ENCODE data around the gene EPHA8.

Gene EPHA8

DNA sequence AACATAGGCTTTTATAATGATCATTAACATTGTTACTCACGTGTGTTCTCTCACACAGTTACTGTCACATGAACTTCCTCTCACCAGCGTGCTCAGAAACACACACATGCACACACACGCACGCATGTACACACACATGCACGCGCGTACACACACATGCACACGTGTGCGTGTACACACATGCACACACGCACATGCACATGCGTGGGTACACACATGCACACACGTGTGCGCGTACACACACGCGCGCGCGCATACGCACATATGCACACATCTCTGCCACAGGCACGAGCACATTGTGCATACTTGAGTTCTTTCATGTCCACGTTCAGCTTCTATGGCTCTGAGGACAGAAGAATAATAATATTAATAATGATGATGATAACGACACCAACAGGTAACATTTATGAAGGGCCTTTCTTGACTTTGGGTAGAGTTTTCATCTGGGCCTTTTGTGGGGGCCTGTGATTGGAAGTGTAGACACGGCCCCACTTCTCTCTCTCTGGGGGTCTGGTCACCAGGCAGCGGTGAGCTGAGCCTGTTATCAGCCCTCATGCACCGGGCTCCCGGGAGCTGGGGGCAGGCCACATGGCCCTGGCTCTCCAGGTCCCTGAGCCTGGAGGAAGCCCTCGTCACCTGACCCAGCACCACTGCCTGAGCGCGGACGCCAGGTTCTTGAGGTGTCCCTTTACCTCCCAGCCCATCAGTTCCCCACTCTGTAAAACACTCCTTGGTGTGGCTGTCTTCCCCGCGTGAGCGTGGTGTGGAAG lies 7.0 kb downstream of the EPHA8 start:
- Histone ChIP-seq H3K4me2 (ENCODE audit: low read length, poor library complexity, severe bottlenecking) (no peak overlapping the region), H3K27ac (ENCODE audit: low read length, poor library complexity, severe bottlenecking) (no peak overlapping the region), H3K79me1 (replicated peaks; ENCODE audit: low read length, poor library complexity, severe bottlenecking) (no peaks in the 10 kb centered on the region), H3K14ac (ENCODE audit: low read length in 2 of 2) (no peak overlapping the region), H3K9me3 (ENCODE audit: control insufficient read depth, low read length) (no peaks in the 10 kb centered on the region), H4K91ac (ENCODE audit: low read length) (peak overlapping the region; percentile 43), H3K4ac (ENCODE audit: low read depth in 1 of 2, low read length in 2 of 2) (no peak overlapping the region), H3K9ac (ENCODE audit: low read length) (no peak overlapping the region), H2BK5ac (ENCODE audit: low read depth, low read length, poor library complexity, severe bottlenecking) (no peak overlapping the region), H3K18ac (ENCODE audit: low read depth in 1 of 2, low read length in 2 of 2) (no peak overlapping the region), H2AK5ac (ENCODE audit: low read length, severe bottlenecking) (no peak overlapping the region), H3K4me3 (ENCODE audit: insufficient read depth in 1 of 2, low read depth in 1 of 2, low read length in 2 of 2) (no peak overlapping the region), H3K4me1 (ENCODE audit: control insufficient read depth, insufficient read depth, low read depth, low read length) (no peaks in the 10 kb centered on the region), H4K8ac (ENCODE audit: low read length) (no peak overlapping the region), H3K23ac (ENCODE audit: low read length in 2 of 2) (no peak overlapping the region), H3K27me3 (ENCODE audit: control insufficient read depth in 1 of 2, insufficient read depth in 1 of 2, low read length in 2 of 2) (peaks cover 68 to 98% of the 10 kb centered on the region in 2 experiments), H2BK12ac (ENCODE audit: low read length in 2 of 2) (no peak overlapping the region), H3K36me3 (ENCODE audit: control insufficient read depth in 1 of 2, insufficient read depth in 2 of 2, low read depth in 1 of 2, low read length in 2 of 2) (no peaks in the 10 kb centered on the region), H2BK120ac (ENCODE audit: low read depth, low read length) (no peak overlapping the region), H2BK15ac (ENCODE audit: low read depth, poor library complexity, severe bottlenecking) (no peak overlapping the region), H2AFZ (ENCODE audit: low read depth, low read length) (no peak overlapping the region)
- 94% methylated on average over 31 of the region's 34 CpGs for WGBS
- no peak for DNase-seq

DNA sequence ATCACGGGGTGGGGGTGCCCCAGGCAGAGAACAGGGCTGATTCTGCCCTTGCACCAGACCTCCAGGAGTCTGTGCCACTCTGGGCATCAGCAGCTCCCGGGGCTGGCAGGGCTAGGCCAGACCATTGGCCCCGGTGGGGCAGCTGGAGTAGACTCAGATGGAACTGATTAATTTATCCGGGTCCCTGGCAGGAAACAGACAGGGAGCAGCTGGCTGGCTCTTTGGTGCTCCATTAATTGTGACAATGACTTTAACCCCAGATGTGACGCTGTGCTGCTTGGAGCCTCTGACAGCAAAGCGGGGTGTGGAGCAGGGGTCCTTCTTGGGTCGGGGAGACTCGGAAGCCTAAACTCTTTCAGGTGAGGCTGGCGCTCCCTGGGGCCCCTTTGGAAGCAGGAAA lies 9.5 kb downstream of the EPHA8 start:
- Histone ChIP-seq H3K23ac (ENCODE audit: low read length in 2 of 2) (no peak overlapping the region), H3K4me1 (ENCODE audit: control insufficient read depth, insufficient read depth, low read depth, low read length) (no peaks in the 10 kb centered on the region), H3K27me3 (ENCODE audit: control insufficient read depth in 1 of 2, insufficient read depth in 1 of 2, low read length in 2 of 2) (peaks cover 47 to 86% of the 10 kb centered on the region in 2 experiments), H2BK5ac (ENCODE audit: low read depth, low read length, poor library complexity, severe bottlenecking) (no peak overlapping the region), H3K9ac (ENCODE audit: low read length) (no peak overlapping the region), H3K27ac (ENCODE audit: low read length, poor library complexity, severe bottlenecking) (no peak overlapping the region), H3K9me3 (ENCODE audit: control insufficient read depth, low read length) (no peaks in the 10 kb centered on the region), H2BK15ac (ENCODE audit: low read depth, poor library complexity, severe bottlenecking) (no peak overlapping the region), H3K4ac (ENCODE audit: low read depth in 1 of 2, low read length in 2 of 2) (no peak overlapping the region), H3K4me3 (ENCODE audit: insufficient read depth in 1 of 2, low read depth in 1 of 2, low read length in 2 of 2) (no peak overlapping the region), H3K4me2 (ENCODE audit: low read length, poor library complexity, severe bottlenecking) (no peak overlapping the region), H3K14ac (ENCODE audit: low read length in 2 of 2) (no peak overlapping the region), H3K79me1 (replicated peaks; ENCODE audit: low read length, poor library complexity, severe bottlenecking) (no peaks in the 10 kb centered on the region), H2AK5ac (ENCODE audit: low read length, severe bottlenecking) (no peak overlapping the region), H2AFZ (ENCODE audit: low read depth, low read length) (no peak overlapping the region), H2BK120ac (ENCODE audit: low read depth, low read length) (no peak overlapping the region), H3K36me3 (ENCODE audit: control insufficient read depth in 1 of 2, insufficient read depth in 2 of 2, low read depth in 1 of 2, low read length in 2 of 2) (no peaks in the 10 kb centered on the region), H3K18ac (ENCODE audit: low read depth in 1 of 2, low read length in 2 of 2) (no peak overlapping the region), H4K91ac (ENCODE audit: low read length) (no peak overlapping the region), H2BK12ac (ENCODE audit: low read length in 2 of 2) (no peak overlapping the region), H4K8ac (ENCODE audit: low read length) (no peak overlapping the region)
- WGBS = 75% methylated on average over 9 of the region's 9 CpGs
- DNase-seq = no peak

DNA sequence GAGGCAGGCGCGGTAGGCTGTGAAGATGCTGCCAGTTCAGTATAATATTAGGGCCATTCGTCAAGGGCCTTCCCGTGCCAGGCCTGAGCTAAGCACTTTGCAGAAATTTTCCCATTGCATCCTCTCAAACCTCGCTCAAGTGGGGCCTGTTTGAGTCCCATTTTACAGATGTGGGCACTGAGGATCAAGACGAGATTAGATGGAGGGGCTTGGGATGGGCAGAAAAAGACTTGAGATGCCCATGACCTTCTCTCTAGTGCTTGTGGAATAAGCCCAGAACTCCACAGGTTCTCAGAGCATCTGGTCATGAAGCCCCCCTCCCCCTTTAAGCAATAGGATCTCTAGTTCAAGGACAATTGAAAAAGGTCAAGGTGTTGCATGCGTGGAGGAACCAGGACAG lies 9.9 kb downstream of the EPHA8 start:
- Histone ChIP-seq H3K36me3 (ENCODE audit: control insufficient read depth in 1 of 2, insufficient read depth in 2 of 2, low read depth in 1 of 2, low read length in 2 of 2) (no peaks in the 10 kb centered on the region), H4K91ac (ENCODE audit: low read length) (no peak overlapping the region), H3K4ac (ENCODE audit: low read depth in 1 of 2, low read length in 2 of 2) (no peak overlapping the region), H2AFZ (ENCODE audit: low read depth, low read length) (no peak overlapping the region), H3K9ac (ENCODE audit: low read length) (no peak overlapping the region), H2BK120ac (ENCODE audit: low read depth, low read length) (no peak overlapping the region), H2BK15ac (ENCODE audit: low read depth, poor library complexity, severe bottlenecking) (no peak overlapping the region), H3K4me1 (ENCODE audit: control insufficient read depth, insufficient read depth, low read depth, low read length) (no peaks in the 10 kb centered on the region), H3K23ac (ENCODE audit: low read length in 2 of 2) (no peak overlapping the region), H3K4me3 (ENCODE audit: insufficient read depth in 1 of 2, low read depth in 1 of 2, low read length in 2 of 2) (no peak overlapping the region), H4K8ac (ENCODE audit: low read length) (no peak overlapping the region), H3K9me3 (ENCODE audit: control insufficient read depth, low read length) (no peaks in the 10 kb centered on the region), H3K14ac (ENCODE audit: low read length in 2 of 2) (no peak overlapping the region), H2BK12ac (ENCODE audit: low read length in 2 of 2) (no peak overlapping the region), H3K27me3 (ENCODE audit: control insufficient read depth in 1 of 2, insufficient read depth in 1 of 2, low read length in 2 of 2) (peaks cover 43 to 82% of the 10 kb centered on the region in 2 experiments), H3K18ac (ENCODE audit: low read depth in 1 of 2, low read length in 2 of 2) (no peak overlapping the region), H3K4me2 (ENCODE audit: low read length, poor library complexity, severe bottlenecking) (no peak overlapping the region), H2AK5ac (ENCODE audit: low read length, severe bottlenecking) (no peak overlapping the region), H3K27ac (ENCODE audit: low read length, poor library complexity, severe bottlenecking) (no peak overlapping the region), H3K79me1 (replicated peaks; ENCODE audit: low read length, poor library complexity, severe bottlenecking) (no peaks in the 10 kb centered on the region), H2BK5ac (ENCODE audit: low read depth, low read length, poor library complexity, severe bottlenecking) (no peak overlapping the region)
- WGBS = 84% methylated on average over 7 of the region's 7 CpGs
- no peak for DNase-seq

DNA sequence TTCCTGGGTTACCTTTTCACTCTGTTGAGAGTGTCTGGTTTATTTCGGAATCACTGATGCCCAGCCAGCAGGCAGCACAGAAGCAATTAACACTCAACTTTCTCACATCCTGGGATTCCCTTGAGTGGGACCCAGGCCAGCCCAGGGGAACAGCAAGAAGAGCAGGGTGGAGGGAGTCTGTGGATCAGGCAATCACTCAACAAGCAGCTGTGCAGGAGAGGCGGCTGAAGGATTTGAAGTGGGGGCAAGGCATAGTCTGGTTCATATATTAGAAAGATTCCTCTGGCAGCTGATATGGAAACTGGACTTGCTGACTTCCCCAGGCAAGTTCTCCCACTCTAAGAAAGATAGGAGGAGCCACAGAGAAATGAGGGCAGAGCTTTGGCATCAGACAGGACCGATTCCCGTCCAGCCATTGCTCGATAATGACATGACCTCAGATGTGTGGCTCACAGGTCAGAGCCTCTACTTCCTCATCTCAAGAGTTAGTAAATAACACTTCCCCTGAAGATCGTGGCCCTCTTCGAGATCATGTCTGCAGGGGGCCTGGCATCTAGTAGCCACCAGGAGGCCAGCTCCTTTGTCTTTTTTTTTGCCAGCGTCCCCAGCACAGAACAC lies 12.4 kb downstream of the EPHA8 start:
- no peaks in the 10 kb centered on the region for H3K79me1 ChIP-seq (replicated peaks; ENCODE audit: low read length, poor library complexity, severe bottlenecking)
- H2AK5ac ChIP-seq (ENCODE audit: low read length, severe bottlenecking) = no peak overlapping the region
- H3K4me3 ChIP-seq (ENCODE audit: insufficient read depth in 1 of 2, low read depth in 1 of 2, low read length in 2 of 2) = no peak overlapping the region
- no peak overlapping the region for H3K9ac ChIP-seq (ENCODE audit: low read length)
- H2BK5ac ChIP-seq (ENCODE audit: low read depth, low read length, poor library complexity, severe bottlenecking) = no peak overlapping the region
- H4K91ac ChIP-seq (ENCODE audit: low read length) = no peak overlapping the region
- no peak overlapping the region for H4K8ac ChIP-seq (ENCODE audit: low read length)
- H3K9me3 ChIP-seq (ENCODE audit: control insufficient read depth, low read length) = no peaks in the 10 kb centered on the region
- no peak overlapping the region for H3K27ac ChIP-seq (ENCODE audit: low read length, poor library complexity, severe bottlenecking)
- H3K4me1 ChIP-seq (ENCODE audit: control insufficient read depth, insufficient read depth, low read depth, low read length) = no peaks in the 10 kb centered on the region
- no peak overlapping the region for H3K18ac ChIP-seq (ENCODE audit: low read depth in 1 of 2, low read length in 2 of 2)
- H2AFZ ChIP-seq (ENCODE audit: low read depth, low read length) = no peak overlapping the region
- no peak overlapping the region for H3K14ac ChIP-seq (ENCODE audit: low read length in 2 of 2)
- peaks cover 35 to 62% of the 10 kb centered on the region in 2 experiments for H3K27me3 ChIP-seq (ENCODE audit: control insufficient read depth in 1 of 2, insufficient read depth in 1 of 2, low read length in 2 of 2)
- no peaks in the 10 kb centered on the region for H3K36me3 ChIP-seq (ENCODE audit: control insufficient read depth in 1 of 2, insufficient read depth in 2 of 2, low read depth in 1 of 2, low read length in 2 of 2)
- H3K23ac ChIP-seq (ENCODE audit: low read length in 2 of 2) = no peak overlapping the region
- no peak overlapping the region for H3K4ac ChIP-seq (ENCODE audit: low read depth in 1 of 2, low read length in 2 of 2)
- WGBS = 77% methylated on average over 7 of the region's 8 CpGs
- DNase-seq = no peak
- H2BK12ac ChIP-seq (ENCODE audit: low read length in 2 of 2) = no peak overlapping the region
- no peak overlapping the region for H3K4me2 ChIP-seq (ENCODE audit: low read length, poor library complexity, severe bottlenecking)
- H2BK120ac ChIP-seq (ENCODE audit: low read depth, low read length) = no peak overlapping the region
- no peak overlapping the region for H2BK15ac ChIP-seq (ENCODE audit: low read depth, poor library complexity, severe bottlenecking)
